Endothelial cell of umbilical vein (primary cell): ENCODE measurements around the gene TBC1D4. TPM values are rescaled to one million over a fixed set of nuclear protein-coding genes. Genes with fewer than 3 reads are reported as not detected.

Experiments used
- BruUV-seq: library from RNA; stranded (reverse); fragments of 400-500 nt; replicated peaks from 2 replicates; lab custom pipeline; 2021; lab: Mats Ljungman, UMichigan
- CTCF ChIA-PET: fragments of 300-600, 350-600 bp; sonication (Branson Sonifier 250); formaldehyde crosslinking; loops from one replicate; lab custom pipeline; 2021; ENCODE audit warnings: antibody characterized with exemption, inconsistent platforms; lab: Charles Lee
- POLR2A ChIA-PET: fragments of 300-600, 350-600 bp; sonication (Branson Sonifier 250); formaldehyde crosslinking; loops from one replicate; lab custom pipeline; 2021; ENCODE audit warnings: antibody characterized with exemption, inconsistent platforms; lab: Charles Lee
- DNase-seq: peaks from one replicate; pipeline ENCODE4 v3.0.0-alpha.2; 2011; ENCODE audit warnings: low read depth, low spot score
- FAIRE-seq: peaks from 2 replicates; lab custom pipeline; 2011; peaks lifted over from hg19 to GRCh38; lab: Jason Lieb, UNC
- H2AFZ ChIP-seq: 2 replicates; pipeline ENCODE4 v1.6.0; 2012; ENCODE audit warnings: low read depth, low read length, control low read depth, inconsistent platforms
- H3K27ac ChIP-seq: 2 replicates; pipeline ENCODE4 v1.5.1; 2011; ENCODE audit warnings: low read depth, mild to moderate bottlenecking, control low read depth, low read length, moderate library complexity; ENCODE audit not compliant: insufficient read depth
- H3K27me3 ChIP-seq, 2 experiments: 2 replicates each; pipeline versions ENCODE4 v1.6.0 to v1.6.1; 2011; ENCODE audit warnings: low read length in 2 of 2, mixed read lengths in 1 of 2; ENCODE audit not compliant: control insufficient read depth in 2 of 2, insufficient read depth in 2 of 2
- H3K36me3 ChIP-seq, 2 experiments: 2 replicates in 1 of 2; 3 replicates in 1 of 2; pipeline ENCODE4 v1.5.1; 2011; ENCODE audit warnings: low read length in 2 of 2, mild to moderate bottlenecking in 1 of 2, moderate library complexity in 1 of 2; ENCODE audit not compliant: control insufficient read depth in 2 of 2, insufficient read depth in 2 of 2; ENCODE audit errors: extremely low read depth in 1 of 2
- H3K4me1 ChIP-seq: 3 replicates; pipeline ENCODE4 v1.5.1; 2011; ENCODE audit warnings: mild to moderate bottlenecking, low read length; ENCODE audit not compliant: control insufficient read depth, insufficient read depth; ENCODE audit errors: extremely low read depth
- H3K4me2 ChIP-seq: 2 replicates; pipeline ENCODE4 v1.6.1; 2011; ENCODE audit warnings: low read length, control low read depth, mixed read lengths; ENCODE audit not compliant: insufficient read depth
- H3K4me3 ChIP-seq, 3 experiments: fragments of 200-600 bp in 1 of 3; sonication (generic), shearing (Covaris generic) in 1 of 3; replicated peaks in 1 of 3; 2 replicates each; pipeline ENCODE4 v1.5.1; 2011 to 2016; ENCODE audit warnings: control low read depth in 3 of 3, low read length in 3 of 3, mild to moderate bottlenecking in 2 of 3, inconsistent platforms in 1 of 3, low read depth in 1 of 3, moderate library complexity in 1 of 3; ENCODE audit not compliant: insufficient read depth in 1 of 3
- H3K79me2 ChIP-seq: 2 replicates; pipeline ENCODE4 v1.6.0; 2012; ENCODE audit warnings: low read length, inconsistent platforms; ENCODE audit not compliant: control insufficient read depth, insufficient read depth
- H3K9ac ChIP-seq: replicated peaks from 2 replicates; pipeline ENCODE3; 2011; ENCODE audit warnings: low read length, control low read depth; ENCODE audit not compliant: insufficient read depth; ENCODE audit errors: extremely low read depth
- H3K9me1 ChIP-seq: replicated peaks from 3 replicates; pipeline ENCODE4 v1.6.0; 2011; ENCODE audit warnings: mild to moderate bottlenecking, low read length; ENCODE audit not compliant: control insufficient read depth, insufficient read depth; ENCODE audit errors: extremely low read depth
- H3K9me3 ChIP-seq: replicated peaks from 2 replicates; pipeline ENCODE4 v1.5.1; 2012; ENCODE audit warnings: low read length, inconsistent platforms; ENCODE audit not compliant: control insufficient read depth, insufficient read depth
- H4K20me1 ChIP-seq: replicated peaks from 2 replicates; pipeline ENCODE3; 2011; ENCODE audit warnings: mild to moderate bottlenecking, low read length; ENCODE audit not compliant: control insufficient read depth, insufficient read depth; ENCODE audit errors: extremely low read depth
- EZH2 ChIP-seq: IDR thresholded peaks from 2 replicates; pipeline ENCODE4 v1.6.1; 2012; ENCODE audit warnings: borderline replicate concordance, low read depth, mild to moderate bottlenecking, moderate library complexity, low read length, inconsistent platforms; ENCODE audit not compliant: severe bottlenecking
- FOS ChIP-seq: IDR thresholded peaks from 2 replicates; pipeline ENCODE4 v1.6.1; 2011; ENCODE audit warnings: mild to moderate bottlenecking, low read length, moderate library complexity, borderline replicate concordance; ENCODE audit not compliant: insufficient read depth
- GATA2 ChIP-seq: IDR thresholded peaks from 2 replicates; pipeline ENCODE4 v1.7.0; 2011; ENCODE audit warnings: low read depth, mild to moderate bottlenecking, moderate library complexity, mixed read lengths, low read length; ENCODE audit not compliant: insufficient read length, insufficient read depth
- JUN ChIP-seq: IDR thresholded peaks from 2 replicates; pipeline ENCODE4 v1.6.1; 2011; ENCODE audit warnings: borderline replicate concordance, low read depth; ENCODE audit not compliant: insufficient read length, insufficient read depth
- MYC ChIP-seq: IDR thresholded peaks from one replicate; pipeline ENCODE4 v1.6.1; 2011; ENCODE audit warnings: mild to moderate bottlenecking, low read depth, low read length
- POLR2A ChIP-seq: IDR thresholded peaks from 2 replicates; pipeline ENCODE4 v1.6.1; 2012; ENCODE audit warnings: low read depth, mild to moderate bottlenecking, control low read depth, low read length
- POLR2AphosphoS5 ChIP-seq: IDR thresholded peaks from 2 replicates; pipeline ENCODE4 v1.6.1; 2012; ENCODE audit warnings: low read depth, mild to moderate bottlenecking, control low read depth, low read length, moderate library complexity; ENCODE audit not compliant: insufficient read depth
- dilution Hi-C: fragments of 300-500 bp; cut with MboI; formaldehyde crosslinking; loops from one replicate; pipeline ENCODE4 v1.15.0; 2019; ENCODE audit warnings: low sequenced_read_pairs; ENCODE audit not compliant: extremely low pct_ligation_motif_present
- intact Hi-C: fragments of 100-400 bp; cut with micrococcal nuclease; formaldehyde crosslinking; loops from one replicate; pipeline ENCODE4 v1.10.0; 2022
- polyA plus RNA-seq, 4 experiments: library from polyadenylated mRNA; depleted of rRNA in 3 of 4; stranded (reverse) in 3 of 4; unstranded in 1 of 4; fragments of >200 nt; gene quantifications; 2 replicates each; pipeline versions ENCODE4 v1.2.1 to v1.2.3, GENCODE V29; 2011 to 2012; ENCODE audit warnings: missing spikeins in 1 of 4
- total RNA-seq: library from RNA; stranded (reverse); gene quantifications from 2 replicates; pipeline ENCODE4 v1.2.3, GENCODE V29; 2021
- TF ChIP-seq, protein P1 (sequence below): IDR thresholded peaks from 2 replicates; pipeline ENCODE4 v1.6.1; 2011; ENCODE audit not compliant: insufficient read depth, insufficient read length
- TF ChIP-seq, protein P2 (sequence below), 2 donors: IDR thresholded peaks; 1 replicate in 1 of 2; 2 replicates in 1 of 2; pipeline ENCODE4 v1.5.1; 2011; ENCODE audit warnings: low read length in 2 of 2, mild to moderate bottlenecking in 2 of 2, moderate library complexity in 2 of 2, control low read depth in 1 of 2, inconsistent platforms in 1 of 2, low read depth in 1 of 2; ENCODE audit not compliant: insufficient read depth in 1 of 2; ENCODE audit errors: extremely low read depth in 1 of 2

TBC1D4 gene
- total and polyA plus RNA-seq, 2 donors (not counting 3 experiments of a cell fraction or from before 2014, with no cell fraction given): 58.3 to 81.0 TPM

DNA sequence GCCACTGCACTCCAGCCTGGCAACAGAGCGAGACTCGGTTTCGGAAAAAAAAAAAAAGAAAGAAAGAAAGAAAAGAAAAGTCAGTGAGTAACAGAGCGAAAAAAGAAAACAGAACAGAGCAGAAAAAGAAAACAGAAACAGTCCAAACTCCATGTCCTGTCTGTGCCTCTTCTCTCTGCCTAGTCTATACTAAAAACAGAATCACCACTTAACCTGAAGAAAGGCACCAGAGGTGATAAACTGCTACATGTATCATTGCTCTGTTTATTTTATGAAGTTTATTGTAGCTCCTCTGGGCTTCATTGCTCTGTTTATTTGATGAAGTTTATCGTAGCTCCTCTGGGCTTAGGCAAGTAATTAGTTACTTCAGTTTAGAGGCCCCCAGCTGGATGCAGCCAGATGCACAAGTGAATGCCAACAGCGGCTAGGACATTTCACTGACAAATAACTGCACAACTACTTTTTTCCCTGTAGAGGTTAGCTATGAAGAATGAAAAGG lies 39.2 kb downstream of the TBC1D4 start:
- H3K4me3 ChIP-seq: no peak overlapping the region
- FAIRE-seq (no peak), DNase-seq (no peak)
- ChIA-PET CTCF (interaction anchor here (0.8 to 1.5 kb wide), 2 partner anchors 9 to 70 kb away, joined by 4 read pairs; no protein-coding TSS in a partner anchor), POLR2A (no interaction called here)
- no peaks in the 10 kb centered on the region for H4K20me1 ChIP-seq
- intact Hi-C loops: no loop called here
- H3K27ac ChIP-seq: no peak overlapping the region
- peaks cover 2% of the 10 kb centered on the region for H3K4me1 ChIP-seq
- no peak overlapping the region for H3K4me2 ChIP-seq
- no peak overlapping the region for H2AFZ ChIP-seq
- peaks cover 3% of the 10 kb centered on the region for H3K9me1 ChIP-seq
- no peaks in the 10 kb centered on the region for H3K9me3 ChIP-seq
- no peak overlapping the region for H3K9ac ChIP-seq
- H3K79me2 ChIP-seq: peaks cover 2% of the 10 kb centered on the region
- no peaks in the 10 kb centered on the region for H3K27me3 ChIP-seq
- BruUV-seq: no TSS peak
- dilution Hi-C loops: no loop called here
- no peaks in the 10 kb centered on the region for H3K36me3 ChIP-seq
- no peak for TF ChIP-seq FOS
- TF ChIP-seq, protein P1, sequence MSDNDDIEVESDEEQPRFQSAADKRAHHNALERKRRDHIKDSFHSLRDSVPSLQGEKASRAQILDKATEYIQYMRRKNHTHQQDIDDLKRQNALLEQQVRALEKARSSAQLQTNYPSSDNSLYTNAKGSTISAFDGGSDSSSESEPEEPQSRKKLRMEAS: no peak
- no peak for TF ChIP-seq POLR2A
- TF ChIP-seq POLR2AphosphoS5: no peak
- no peak for TF ChIP-seq MYC
- TF ChIP-seq, protein P2, sequence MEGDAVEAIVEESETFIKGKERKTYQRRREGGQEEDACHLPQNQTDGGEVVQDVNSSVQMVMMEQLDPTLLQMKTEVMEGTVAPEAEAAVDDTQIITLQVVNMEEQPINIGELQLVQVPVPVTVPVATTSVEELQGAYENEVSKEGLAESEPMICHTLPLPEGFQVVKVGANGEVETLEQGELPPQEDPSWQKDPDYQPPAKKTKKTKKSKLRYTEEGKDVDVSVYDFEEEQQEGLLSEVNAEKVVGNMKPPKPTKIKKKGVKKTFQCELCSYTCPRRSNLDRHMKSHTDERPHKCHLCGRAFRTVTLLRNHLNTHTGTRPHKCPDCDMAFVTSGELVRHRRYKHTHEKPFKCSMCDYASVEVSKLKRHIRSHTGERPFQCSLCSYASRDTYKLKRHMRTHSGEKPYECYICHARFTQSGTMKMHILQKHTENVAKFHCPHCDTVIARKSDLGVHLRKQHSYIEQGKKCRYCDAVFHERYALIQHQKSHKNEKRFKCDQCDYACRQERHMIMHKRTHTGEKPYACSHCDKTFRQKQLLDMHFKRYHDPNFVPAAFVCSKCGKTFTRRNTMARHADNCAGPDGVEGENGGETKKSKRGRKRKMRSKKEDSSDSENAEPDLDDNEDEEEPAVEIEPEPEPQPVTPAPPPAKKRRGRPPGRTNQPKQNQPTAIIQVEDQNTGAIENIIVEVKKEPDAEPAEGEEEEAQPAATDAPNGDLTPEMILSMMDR (IDR thresholded peaks at IDR 0.05; ENCODE audit: extremely low read depth in 1 of 2, insufficient read depth in 1 of 2, low read depth in 1 of 2, low read length in 2 of 2): no peak
- TF ChIP-seq EZH2: no peak
- TF ChIP-seq GATA2: no peak
- TF ChIP-seq JUN: no peak
